ENCODE data around the gene PRM3.

The PRM3 gene

DNA sequence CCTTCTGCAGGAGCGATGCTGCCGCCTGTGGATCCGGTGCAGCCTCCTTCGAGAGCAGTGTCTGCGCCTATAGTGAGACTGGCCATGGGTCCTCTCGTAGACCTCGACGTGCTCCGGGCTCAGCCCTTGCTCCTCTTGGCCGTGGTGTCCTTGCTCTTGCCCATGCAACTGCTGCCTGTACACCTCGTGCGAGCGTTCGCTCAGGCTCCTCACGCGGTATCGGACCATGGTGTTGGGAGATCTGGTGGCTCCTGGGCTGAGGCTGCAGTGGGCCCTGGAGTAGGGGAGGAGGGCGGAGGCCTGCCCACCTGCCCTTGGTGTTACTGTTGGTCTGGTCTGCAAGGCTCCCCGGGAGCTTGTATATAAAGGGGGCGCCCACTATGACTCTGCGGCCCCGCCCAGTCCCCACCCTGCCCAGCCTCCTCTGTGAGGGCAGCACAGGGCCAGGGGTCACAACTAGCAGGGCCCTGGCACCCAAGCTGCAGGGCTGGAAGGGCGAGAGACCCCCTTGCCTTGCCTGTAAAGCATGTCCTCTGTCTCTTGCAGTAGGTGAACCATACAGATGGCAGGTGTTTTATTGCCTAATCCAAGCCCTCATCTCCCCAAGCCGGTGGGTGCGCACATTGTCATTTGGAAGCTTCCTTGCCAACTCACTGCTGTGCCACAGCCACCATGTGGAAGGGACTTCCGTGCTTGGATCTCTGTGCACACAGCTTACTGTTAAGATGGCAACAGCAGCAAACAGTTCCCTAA, 2.9 kb upstream of the PRM3 start, which contains the start of gene PRM2:
Gene PRM2 (minus strand): TSS at position 338 of the 753 bp plus-strand sequence. CDS start 110 bp downstream, at position 228.
- TF ChIP-seq EGR1 (IDR thresholded peaks at IDR 0.05), result no peak
- no peak for TF ChIP-seq EP300 (IDR thresholded peaks at IDR 0.05; ENCODE audit: borderline replicate concordance)
- TF ChIP-seq, protein P1, sequence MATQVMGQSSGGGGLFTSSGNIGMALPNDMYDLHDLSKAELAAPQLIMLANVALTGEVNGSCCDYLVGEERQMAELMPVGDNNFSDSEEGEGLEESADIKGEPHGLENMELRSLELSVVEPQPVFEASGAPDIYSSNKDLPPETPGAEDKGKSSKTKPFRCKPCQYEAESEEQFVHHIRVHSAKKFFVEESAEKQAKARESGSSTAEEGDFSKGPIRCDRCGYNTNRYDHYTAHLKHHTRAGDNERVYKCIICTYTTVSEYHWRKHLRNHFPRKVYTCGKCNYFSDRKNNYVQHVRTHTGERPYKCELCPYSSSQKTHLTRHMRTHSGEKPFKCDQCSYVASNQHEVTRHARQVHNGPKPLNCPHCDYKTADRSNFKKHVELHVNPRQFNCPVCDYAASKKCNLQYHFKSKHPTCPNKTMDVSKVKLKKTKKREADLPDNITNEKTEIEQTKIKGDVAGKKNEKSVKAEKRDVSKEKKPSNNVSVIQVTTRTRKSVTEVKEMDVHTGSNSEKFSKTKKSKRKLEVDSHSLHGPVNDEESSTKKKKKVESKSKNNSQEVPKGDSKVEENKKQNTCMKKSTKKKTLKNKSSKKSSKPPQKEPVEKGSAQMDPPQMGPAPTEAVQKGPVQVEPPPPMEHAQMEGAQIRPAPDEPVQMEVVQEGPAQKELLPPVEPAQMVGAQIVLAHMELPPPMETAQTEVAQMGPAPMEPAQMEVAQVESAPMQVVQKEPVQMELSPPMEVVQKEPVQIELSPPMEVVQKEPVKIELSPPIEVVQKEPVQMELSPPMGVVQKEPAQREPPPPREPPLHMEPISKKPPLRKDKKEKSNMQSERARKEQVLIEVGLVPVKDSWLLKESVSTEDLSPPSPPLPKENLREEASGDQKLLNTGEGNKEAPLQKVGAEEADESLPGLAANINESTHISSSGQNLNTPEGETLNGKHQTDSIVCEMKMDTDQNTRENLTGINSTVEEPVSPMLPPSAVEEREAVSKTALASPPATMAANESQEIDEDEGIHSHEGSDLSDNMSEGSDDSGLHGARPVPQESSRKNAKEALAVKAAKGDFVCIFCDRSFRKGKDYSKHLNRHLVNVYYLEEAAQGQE (IDR thresholded peaks at IDR 0.05; ENCODE audit: low read depth), result no peak
- no peak for TF ChIP-seq TAF1 (IDR thresholded peaks at IDR 0.05; ENCODE audit: low read depth)
- TF ChIP-seq RAD21 (IDR thresholded peaks at IDR 0.05; ENCODE audit: low read depth), result no peak
- TF ChIP-seq CEBPB (IDR thresholded peaks at IDR 0.05), result no peak
- TF ChIP-seq ZBTB7A (IDR thresholded peaks at IDR 0.05; ENCODE audit: low read depth), result no peak
- no peak for TF ChIP-seq CREB1 (IDR thresholded peaks at IDR 0.05; ENCODE audit: low read depth)
- TF ChIP-seq, protein P2, sequence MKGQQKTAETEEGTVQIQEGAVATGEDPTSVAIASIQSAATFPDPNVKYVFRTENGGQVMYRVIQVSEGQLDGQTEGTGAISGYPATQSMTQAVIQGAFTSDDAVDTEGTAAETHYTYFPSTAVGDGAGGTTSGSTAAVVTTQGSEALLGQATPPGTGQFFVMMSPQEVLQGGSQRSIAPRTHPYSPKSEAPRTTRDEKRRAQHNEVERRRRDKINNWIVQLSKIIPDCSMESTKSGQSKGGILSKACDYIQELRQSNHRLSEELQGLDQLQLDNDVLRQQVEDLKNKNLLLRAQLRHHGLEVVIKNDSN (IDR thresholded peaks at IDR 0.05), result no peak
- TF ChIP-seq, protein P3, sequence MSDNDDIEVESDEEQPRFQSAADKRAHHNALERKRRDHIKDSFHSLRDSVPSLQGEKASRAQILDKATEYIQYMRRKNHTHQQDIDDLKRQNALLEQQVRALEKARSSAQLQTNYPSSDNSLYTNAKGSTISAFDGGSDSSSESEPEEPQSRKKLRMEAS (IDR thresholded peaks at IDR 0.05), result no peak
- no peak for TF ChIP-seq NFIC (IDR thresholded peaks at IDR 0.05)
- no peak for TF ChIP-seq TCF12 (IDR thresholded peaks at IDR 0.05; ENCODE audit: low read depth)
- no peak for TF ChIP-seq FOXM1 (IDR thresholded peaks at IDR 0.05; ENCODE audit: borderline replicate concordance, low read depth)
- TF ChIP-seq TEAD4 (IDR thresholded peaks at IDR 0.05), result no peak
- TF ChIP-seq YY1 (IDR thresholded peaks at IDR 0.05; ENCODE audit: low read depth), result no peak

GRCh38 chr16:11274964-11275363, 1.5 kb upstream of the PRM3 start:
- no peak for TF ChIP-seq TCF12 (IDR thresholded peaks at IDR 0.05; ENCODE audit: low read depth)
- TF ChIP-seq, protein P2 (IDR thresholded peaks at IDR 0.05), result no peak
- no peak for TF ChIP-seq EP300 (IDR thresholded peaks at IDR 0.05; ENCODE audit: borderline replicate concordance)
- no peak for TF ChIP-seq NFIC (IDR thresholded peaks at IDR 0.05)
- TF ChIP-seq, protein P1 (IDR thresholded peaks at IDR 0.05; ENCODE audit: low read depth), result no peak
- TF ChIP-seq TEAD4 (IDR thresholded peaks at IDR 0.05), result no peak
- no peak for TF ChIP-seq CREB1 (IDR thresholded peaks at IDR 0.05; ENCODE audit: low read depth)
- TF ChIP-seq, protein P3 (IDR thresholded peaks at IDR 0.05), result no peak
- TF ChIP-seq CEBPB (IDR thresholded peaks at IDR 0.05), result no peak
- TF ChIP-seq FOXM1 (IDR thresholded peaks at IDR 0.05; ENCODE audit: borderline replicate concordance, low read depth), result no peak
- TF ChIP-seq ZBTB7A (IDR thresholded peaks at IDR 0.05; ENCODE audit: low read depth), result no peak
- no peak for TF ChIP-seq EGR1 (IDR thresholded peaks at IDR 0.05)
- no peak for TF ChIP-seq RAD21 (IDR thresholded peaks at IDR 0.05; ENCODE audit: low read depth)
- no peak for TF ChIP-seq YY1 (IDR thresholded peaks at IDR 0.05; ENCODE audit: low read depth)
- no peak for TF ChIP-seq TAF1 (IDR thresholded peaks at IDR 0.05; ENCODE audit: low read depth)

- TF ChIP-seq CREB1 (IDR thresholded peaks at IDR 0.05; ENCODE audit: low read depth), result no peak
- TF ChIP-seq, protein P2 (IDR thresholded peaks at IDR 0.05), result no peak
- TF ChIP-seq, protein P3 (IDR thresholded peaks at IDR 0.05), result no peak
- no peak for TF ChIP-seq EGR1 (IDR thresholded peaks at IDR 0.05)
Measured at GRCh38 chr16:11273721-11274324, 394 bp upstream of the PRM3 start.

- no peak for TF ChIP-seq ZBTB7A (IDR thresholded peaks at IDR 0.05; ENCODE audit: low read depth)
- TF ChIP-seq TCF12 (IDR thresholded peaks at IDR 0.05; ENCODE audit: low read depth), result no peak
- TF ChIP-seq, protein P3 (IDR thresholded peaks at IDR 0.05), result no peak
- TF ChIP-seq, protein P2 (IDR thresholded peaks at IDR 0.05), result no peak
- TF ChIP-seq EGR1 (IDR thresholded peaks at IDR 0.05), result no peak
- no peak for TF ChIP-seq NFIC (IDR thresholded peaks at IDR 0.05)
- no peak for TF ChIP-seq CREB1 (IDR thresholded peaks at IDR 0.05; ENCODE audit: low read depth)
- TF ChIP-seq YY1 (IDR thresholded peaks at IDR 0.05; ENCODE audit: low read depth), result no peak
- TF ChIP-seq FOXM1 (IDR thresholded peaks at IDR 0.05; ENCODE audit: borderline replicate concordance, low read depth), result no peak
- no peak for TF ChIP-seq TEAD4 (IDR thresholded peaks at IDR 0.05)
- no peak for TF ChIP-seq RAD21 (IDR thresholded peaks at IDR 0.05; ENCODE audit: low read depth)
- no peak for TF ChIP-seq CEBPB (IDR thresholded peaks at IDR 0.05)
- TF ChIP-seq, protein P1 (IDR thresholded peaks at IDR 0.05; ENCODE audit: low read depth), result no peak
- TF ChIP-seq TAF1 (IDR thresholded peaks at IDR 0.05; ENCODE audit: low read depth), result no peak
- TF ChIP-seq EP300 (IDR thresholded peaks at IDR 0.05; ENCODE audit: borderline replicate concordance), result no peak
Measured at GRCh38 chr16:11272484-11272883, 945 bp downstream of the PRM3 start.

Data from Ishikawa (cell line).